ENCODE data around the gene NOL6.

DNA sequence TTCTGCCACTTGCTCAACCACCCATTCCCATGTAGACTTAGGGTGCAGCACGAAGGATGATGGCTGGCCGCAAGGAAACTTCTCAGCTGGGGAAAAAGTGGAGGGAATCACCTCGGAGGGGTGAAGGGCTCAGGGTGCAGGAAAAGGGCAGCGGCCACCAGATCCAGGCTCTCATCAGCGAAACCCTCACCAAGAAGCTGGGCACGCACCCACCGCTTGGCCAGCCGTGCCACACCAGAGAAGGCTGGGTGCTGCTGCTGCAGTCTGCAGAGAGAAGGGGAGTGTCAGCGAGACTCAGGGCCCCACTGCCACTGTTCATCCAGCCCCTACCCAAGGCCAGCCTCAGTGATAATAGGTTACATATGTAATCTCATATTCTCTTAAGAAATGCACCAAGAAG is 8.6 kb downstream of the NOL6 start:
- TF ChIP-seq CSDC2 (CRISPR knock-in tag; IDR thresholded peaks at IDR 0.05), result no peak
- TF ChIP-seq, protein P1, sequence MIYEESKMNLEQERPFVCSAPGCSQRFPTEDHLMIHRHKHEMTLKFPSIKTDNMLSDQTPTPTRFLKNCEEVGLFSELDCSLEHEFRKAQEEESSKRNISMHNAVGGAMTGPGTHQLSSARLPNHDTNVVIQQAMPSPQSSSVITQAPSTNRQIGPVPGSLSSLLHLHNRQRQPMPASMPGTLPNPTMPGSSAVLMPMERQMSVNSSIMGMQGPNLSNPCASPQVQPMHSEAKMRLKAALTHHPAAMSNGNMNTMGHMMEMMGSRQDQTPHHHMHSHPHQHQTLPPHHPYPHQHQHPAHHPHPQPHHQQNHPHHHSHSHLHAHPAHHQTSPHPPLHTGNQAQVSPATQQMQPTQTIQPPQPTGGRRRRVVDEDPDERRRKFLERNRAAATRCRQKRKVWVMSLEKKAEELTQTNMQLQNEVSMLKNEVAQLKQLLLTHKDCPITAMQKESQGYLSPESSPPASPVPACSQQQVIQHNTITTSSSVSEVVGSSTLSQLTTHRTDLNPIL (CRISPR knock-in tag; IDR thresholded peaks at IDR 0.05; ENCODE audit: low read depth), result no peak
- TF ChIP-seq, protein P2, sequence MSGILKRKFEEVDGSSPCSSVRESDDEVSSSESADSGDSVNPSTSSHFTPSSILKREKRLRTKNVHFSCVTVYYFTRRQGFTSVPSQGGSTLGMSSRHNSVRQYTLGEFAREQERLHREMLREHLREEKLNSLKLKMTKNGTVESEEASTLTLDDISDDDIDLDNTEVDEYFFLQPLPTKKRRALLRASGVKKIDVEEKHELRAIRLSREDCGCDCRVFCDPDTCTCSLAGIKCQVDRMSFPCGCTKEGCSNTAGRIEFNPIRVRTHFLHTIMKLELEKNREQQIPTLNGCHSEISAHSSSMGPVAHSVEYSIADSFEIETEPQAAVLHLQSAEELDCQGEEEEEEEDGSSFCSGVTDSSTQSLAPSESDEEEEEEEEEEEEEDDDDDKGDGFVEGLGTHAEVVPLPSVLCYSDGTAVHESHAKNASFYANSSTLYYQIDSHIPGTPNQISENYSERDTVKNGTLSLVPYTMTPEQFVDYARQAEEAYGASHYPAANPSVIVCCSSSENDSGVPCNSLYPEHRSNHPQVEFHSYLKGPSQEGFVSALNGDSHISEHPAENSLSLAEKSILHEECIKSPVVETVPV (CRISPR knock-in tag; IDR thresholded peaks at IDR 0.05), result no peak
- no peak for TF ChIP-seq ARNTL (CRISPR knock-in tag; IDR thresholded peaks at IDR 0.05; ENCODE audit: borderline replicate concordance, low read depth)

Data from SK-N-SH treated with all-trans-retinoic acid at 6 μM for 48 hours (cell line).